DOHH2 (cell line): ENCODE data around the gene KRTAP12-3.

Experiments used
- H3F3A ChIP-seq: fragments of 200-600 bp; sonication (generic), shearing (Covaris generic); 2 replicates; pipeline ENCODE4 v1.6.0; 2016; ENCODE audit warnings: antibody characterized with exemption, mild to moderate bottlenecking; ENCODE audit not compliant: control insufficient read depth, insufficient read depth
- H3K27ac ChIP-seq: fragments of 200-600 bp; sonication (generic); 2 replicates; pipeline ENCODE4 v1.5.1; 2014; ENCODE audit warnings: low read depth, mild to moderate bottlenecking, low read length, moderate library complexity
- H3K27me3 ChIP-seq: fragments of 200-600 bp; sonication (generic); 2 replicates; pipeline ENCODE4 v1.6.1; 2014; ENCODE audit warnings: mild to moderate bottlenecking, low read length, mixed read lengths; ENCODE audit not compliant: control insufficient read depth
- H3K36me3 ChIP-seq: fragments of 200-600 bp; sonication (generic); 2 replicates; pipeline ENCODE4 v1.6.1; 2014; ENCODE audit warnings: mild to moderate bottlenecking, low read length, moderate library complexity, mixed read lengths; ENCODE audit not compliant: control insufficient read depth
- H3K4me1 ChIP-seq: fragments of 200-600 bp; sonication (generic); 2 replicates; pipeline ENCODE4 v1.6.1; 2014; ENCODE audit warnings: mild to moderate bottlenecking, low read length, mixed read lengths; ENCODE audit not compliant: control insufficient read depth
- H3K4me2 ChIP-seq: fragments of 200-600 bp; sonication (generic); 2 replicates; pipeline ENCODE4 v1.6.0; 2014; ENCODE audit warnings: mild to moderate bottlenecking, low read length, moderate library complexity
- H3K4me3 ChIP-seq: fragments of 200-600 bp; sonication (generic); 2 replicates; pipeline ENCODE4 v1.5.1; 2014; ENCODE audit warnings: mild to moderate bottlenecking, low read length, mixed read lengths
- H3K79me2 ChIP-seq: fragments of 200-600 bp; sonication (generic); 2 replicates; pipeline ENCODE4 v1.6.1; 2014; ENCODE audit warnings: mild to moderate bottlenecking, low read length, mixed read lengths; ENCODE audit not compliant: control insufficient read depth
- H3K9me2 ChIP-seq: fragments of 200-600 bp; sonication (generic); replicated peaks from 2 replicates; pipeline ENCODE4 v1.6.1; 2014; ENCODE audit warnings: mild to moderate bottlenecking, low read length, mixed read lengths; ENCODE audit not compliant: control insufficient read depth
- H3K9me3 ChIP-seq: fragments of 200-600 bp; sonication (generic); 2 replicates; pipeline ENCODE4 v1.6.1; 2014; ENCODE audit warnings: antibody characterized with exemption, low read length, mixed read lengths; ENCODE audit not compliant: control insufficient read depth, insufficient read depth
- H4K20me1 ChIP-seq: fragments of 200-600 bp; sonication (generic); 2 replicates; pipeline ENCODE4 v1.6.0; 2014; ENCODE audit warnings: low read depth, mild to moderate bottlenecking, antibody characterized with exemption, low read length, moderate library complexity; ENCODE audit not compliant: control insufficient read depth, insufficient read depth
- EZH2phosphoT487 ChIP-seq: fragments of 200-600 bp; sonication (generic); IDR thresholded peaks from 2 replicates; pipeline ENCODE4 v1.6.1; 2017; ENCODE audit warnings: borderline replicate concordance, mild to moderate bottlenecking, antibody characterized with exemption, low read length, moderate library complexity, mixed read lengths
- TF ChIP-seq, protein P1 (sequence below): fragments of 200-600 bp; sonication (generic); IDR thresholded peaks from one replicate; pipeline ENCODE4 v1.5.1; 2014; ENCODE audit warnings: antibody characterized with exemption, mild to moderate bottlenecking, low read depth, low read length; ENCODE audit not compliant: poor library complexity, severe bottlenecking

KRTAP12-3 gene

DNA sequence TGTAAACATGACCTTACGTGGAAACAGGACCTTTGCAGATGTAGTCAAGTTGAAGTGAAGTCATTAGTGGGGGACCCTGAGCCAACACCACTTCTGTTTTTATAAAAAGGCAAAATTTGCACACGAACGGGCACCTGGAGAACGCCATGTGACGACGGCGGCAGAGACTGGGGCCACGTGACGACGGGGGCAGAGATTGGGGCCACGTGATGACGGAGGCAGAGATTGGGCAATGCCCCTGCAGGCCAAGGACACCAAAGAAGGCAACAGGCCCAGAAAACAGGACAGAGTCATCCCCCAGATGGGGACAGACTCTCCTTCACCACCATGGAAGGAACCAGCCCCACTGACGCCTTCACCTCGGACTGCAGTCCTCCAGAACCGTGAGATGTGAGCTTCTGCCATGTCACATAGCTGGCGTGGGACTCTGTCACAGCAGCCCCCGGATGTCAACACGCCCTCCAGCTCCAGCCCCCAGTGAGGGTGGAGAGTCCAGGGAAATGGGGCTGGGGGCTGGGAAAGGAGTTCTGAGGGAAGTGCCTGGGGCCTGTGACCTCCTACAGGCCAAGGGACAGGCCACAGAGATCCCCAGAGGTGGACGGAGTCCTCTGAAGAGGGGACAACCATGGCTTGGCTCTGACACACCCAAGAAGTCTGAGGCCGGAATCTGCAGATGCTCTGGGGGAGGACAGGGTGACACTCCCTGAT is 7.3 kb upstream of the KRTAP12-3 start:
- H3K9me2 ChIP-seq, result no peaks in the 10 kb centered on the region
- no peaks in the 10 kb centered on the region for H4K20me1 ChIP-seq
- H3K9me3 ChIP-seq, result no peaks in the 10 kb centered on the region
- H3K4me2 ChIP-seq, result no peak overlapping the region
- H3K27ac ChIP-seq, result no peak overlapping the region
- no peaks in the 10 kb centered on the region for H3F3A ChIP-seq
- H3K4me3 ChIP-seq, result no peak overlapping the region
- no peak for TF ChIP-seq EZH2phosphoT487
- TF ChIP-seq, protein P1, sequence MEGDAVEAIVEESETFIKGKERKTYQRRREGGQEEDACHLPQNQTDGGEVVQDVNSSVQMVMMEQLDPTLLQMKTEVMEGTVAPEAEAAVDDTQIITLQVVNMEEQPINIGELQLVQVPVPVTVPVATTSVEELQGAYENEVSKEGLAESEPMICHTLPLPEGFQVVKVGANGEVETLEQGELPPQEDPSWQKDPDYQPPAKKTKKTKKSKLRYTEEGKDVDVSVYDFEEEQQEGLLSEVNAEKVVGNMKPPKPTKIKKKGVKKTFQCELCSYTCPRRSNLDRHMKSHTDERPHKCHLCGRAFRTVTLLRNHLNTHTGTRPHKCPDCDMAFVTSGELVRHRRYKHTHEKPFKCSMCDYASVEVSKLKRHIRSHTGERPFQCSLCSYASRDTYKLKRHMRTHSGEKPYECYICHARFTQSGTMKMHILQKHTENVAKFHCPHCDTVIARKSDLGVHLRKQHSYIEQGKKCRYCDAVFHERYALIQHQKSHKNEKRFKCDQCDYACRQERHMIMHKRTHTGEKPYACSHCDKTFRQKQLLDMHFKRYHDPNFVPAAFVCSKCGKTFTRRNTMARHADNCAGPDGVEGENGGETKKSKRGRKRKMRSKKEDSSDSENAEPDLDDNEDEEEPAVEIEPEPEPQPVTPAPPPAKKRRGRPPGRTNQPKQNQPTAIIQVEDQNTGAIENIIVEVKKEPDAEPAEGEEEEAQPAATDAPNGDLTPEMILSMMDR, result no peak
- no peaks in the 10 kb centered on the region for H3K79me2 ChIP-seq
- no peaks in the 10 kb centered on the region for H3K4me1 ChIP-seq
- H3K36me3 ChIP-seq, result no peaks in the 10 kb centered on the region
- H3K27me3 ChIP-seq, result no peaks in the 10 kb centered on the region

DNA sequence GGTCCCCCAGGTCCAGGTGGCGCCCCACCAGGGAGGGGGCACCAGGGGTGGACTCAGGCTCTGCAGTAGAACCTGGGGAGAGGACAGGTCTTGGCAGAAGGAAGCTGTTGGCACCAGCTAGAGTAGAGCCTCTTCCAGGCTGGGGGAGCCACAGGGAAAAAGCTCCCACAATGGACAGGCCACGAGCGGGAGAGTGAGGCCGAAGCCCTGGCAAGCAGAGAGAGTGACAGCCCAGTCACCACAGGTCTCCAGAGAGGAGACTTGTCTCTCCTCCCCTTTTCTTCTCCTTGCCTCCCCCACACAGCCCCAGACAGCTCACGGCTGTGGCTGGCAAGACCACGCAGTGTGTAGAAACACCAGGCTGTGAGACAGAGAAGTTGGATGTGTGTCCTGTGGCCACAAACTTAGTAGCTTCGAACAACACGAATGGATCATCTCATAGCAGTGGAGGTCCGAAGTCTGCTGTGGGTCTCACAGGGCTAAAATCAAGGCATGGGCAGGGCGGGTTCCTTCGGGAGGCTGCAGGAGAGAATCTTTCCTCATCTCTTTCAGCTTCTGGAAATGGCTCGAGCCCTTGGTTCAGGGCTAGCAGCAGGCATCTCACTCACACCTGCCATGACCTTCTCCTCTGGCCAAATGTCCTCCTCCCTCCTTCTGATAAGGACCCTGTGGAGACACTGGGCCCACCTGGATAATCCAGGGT is 6.6 kb upstream of the KRTAP12-3 start:
- no peak for TF ChIP-seq EZH2phosphoT487
- TF ChIP-seq, protein P1, result no peak
- Histone ChIP-seq H3K79me2 (no peaks in the 10 kb centered on the region), H3F3A (no peaks in the 10 kb centered on the region), H3K27me3 (no peaks in the 10 kb centered on the region), H3K4me1 (no peaks in the 10 kb centered on the region), H4K20me1 (no peaks in the 10 kb centered on the region), H3K4me3 (no peak overlapping the region), H3K9me3 (no peaks in the 10 kb centered on the region), H3K4me2 (no peak overlapping the region), H3K9me2 (no peaks in the 10 kb centered on the region), H3K36me3 (no peaks in the 10 kb centered on the region), H3K27ac (no peak overlapping the region)

DNA sequence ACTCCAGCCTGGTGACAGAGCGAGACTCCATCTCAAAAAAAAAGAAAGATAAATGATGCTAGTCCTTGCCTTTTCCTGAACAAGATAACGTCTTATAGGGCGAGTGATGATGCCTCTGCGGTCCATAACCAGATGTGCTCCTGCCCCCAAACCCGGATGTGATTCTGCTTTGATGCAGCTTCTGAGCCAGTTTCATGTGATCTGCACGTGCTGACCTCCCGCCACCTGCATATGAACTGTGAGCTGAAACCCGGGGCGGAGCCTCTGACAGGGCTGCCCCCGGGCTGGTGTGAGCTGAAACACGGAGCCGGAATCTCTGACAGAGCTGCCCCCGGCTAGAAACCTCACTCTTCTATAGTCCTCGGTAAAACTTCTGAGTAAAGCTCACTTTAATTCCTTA is 4.6 kb upstream of the KRTAP12-3 start:
- H3K27me3 ChIP-seq, result no peaks in the 10 kb centered on the region
- H3F3A ChIP-seq, result no peaks in the 10 kb centered on the region
- H3K9me3 ChIP-seq, result no peaks in the 10 kb centered on the region
- no peak overlapping the region for H3K4me3 ChIP-seq
- TF ChIP-seq, protein P1, result no peak
- no peak for TF ChIP-seq EZH2phosphoT487
- H4K20me1 ChIP-seq, result no peaks in the 10 kb centered on the region
- H3K27ac ChIP-seq, result no peak overlapping the region
- H3K36me3 ChIP-seq, result no peaks in the 10 kb centered on the region
- no peak overlapping the region for H3K4me2 ChIP-seq
- H3K4me1 ChIP-seq, result no peaks in the 10 kb centered on the region
- H3K9me2 ChIP-seq, result no peaks in the 10 kb centered on the region
- no peaks in the 10 kb centered on the region for H3K79me2 ChIP-seq
